Cardiac muscle cell (in vitro differentiated cells and primary cell): ENCODE results near the gene TMEM43. TPM values are rescaled to one million over a fixed set of nuclear protein-coding genes. Genes with fewer than 3 reads are reported as not detected.
"Not testable (repeated sequence)": the region's sequence is repeated elsewhere in the genome, so short reads cannot be mapped to it uniquely, and the experiment has no call there.

Experiments
- DNase-seq, 2 donors: peaks; one replicate each; pipeline versions ENCODE4 v3.0.0 to v3.0.0-alpha.2; 2010 to 2017; ENCODE audit warnings: low read depth in 1 of 2, low spot score in 1 of 2
- H3K27ac ChIP-seq: fragments of 200-600 bp; sonication (generic); 2 replicates; pipeline ENCODE4 v1.5.1; 2016
- H3K27me3 ChIP-seq: fragments of 200-600 bp; sonication (generic); 2 replicates; pipeline ENCODE4 v1.6.0; 2016; ENCODE audit warnings: control low read depth
- H3K36me3 ChIP-seq: fragments of 200-600 bp; sonication (generic); 2 replicates; pipeline ENCODE4 v1.5.1; 2016; ENCODE audit warnings: control low read depth
- H3K4me1 ChIP-seq: fragments of 200-600 bp; sonication (generic); 2 replicates; pipeline ENCODE4 v1.8.1; 2017; ENCODE audit warnings: low read depth, mild to moderate bottlenecking, mixed run types
- H3K4me3 ChIP-seq: fragments of 200-600 bp; sonication (generic); 2 replicates; pipeline ENCODE4 v1.5.1; 2016; ENCODE audit warnings: mild to moderate bottlenecking
- H3K9me3 ChIP-seq: fragments of 200-600 bp; sonication (generic); 2 replicates; pipeline ENCODE4 v1.5.1; 2017; ENCODE audit warnings: low read depth, mild to moderate bottlenecking, control low read depth
- CTCF ChIP-seq: IDR thresholded peaks from 2 replicates; pipeline ENCODE4 v1.5.1; 2012; ENCODE audit warnings: low read depth, mild to moderate bottlenecking, low read length
- polyA plus RNA-seq: library from polyadenylated mRNA; unstranded; fragments of >200 nt; fragmentation: Nextera tagmentation; extraction: Ambion mirVana; gene quantifications from 2 replicates; pipeline ENCODE4 v1.2.1, GENCODE V29; 2016
- total RNA-seq: library from RNA; depleted of rRNA; stranded (reverse); fragments of >200 nt; gene quantifications from 2 replicates; pipeline ENCODE4 v1.2.3, GENCODE V29; 2016

TMEM43 gene
- total and polyA plus RNA-seq, 2 experiments from 2014 or later, result 21.5 to 27.4 TPM

- no peaks in the 10 kb centered on the region for H3K27me3 ChIP-seq
- no peak for TF ChIP-seq CTCF
- no peak overlapping the region for H3K27ac ChIP-seq
- H3K4me3 ChIP-seq, result no peak overlapping the region
- H3K4me1 ChIP-seq, result no peaks in the 10 kb centered on the region
- no peaks in the 10 kb centered on the region for H3K9me3 ChIP-seq
- DNase-seq, result no peak
- H3K36me3 ChIP-seq, result peaks cover 7% of the 10 kb centered on the region
These were observed 7.1 kb upstream of the TMEM43 start for GRCh38 chr3:14117468-14118399.

DNA sequence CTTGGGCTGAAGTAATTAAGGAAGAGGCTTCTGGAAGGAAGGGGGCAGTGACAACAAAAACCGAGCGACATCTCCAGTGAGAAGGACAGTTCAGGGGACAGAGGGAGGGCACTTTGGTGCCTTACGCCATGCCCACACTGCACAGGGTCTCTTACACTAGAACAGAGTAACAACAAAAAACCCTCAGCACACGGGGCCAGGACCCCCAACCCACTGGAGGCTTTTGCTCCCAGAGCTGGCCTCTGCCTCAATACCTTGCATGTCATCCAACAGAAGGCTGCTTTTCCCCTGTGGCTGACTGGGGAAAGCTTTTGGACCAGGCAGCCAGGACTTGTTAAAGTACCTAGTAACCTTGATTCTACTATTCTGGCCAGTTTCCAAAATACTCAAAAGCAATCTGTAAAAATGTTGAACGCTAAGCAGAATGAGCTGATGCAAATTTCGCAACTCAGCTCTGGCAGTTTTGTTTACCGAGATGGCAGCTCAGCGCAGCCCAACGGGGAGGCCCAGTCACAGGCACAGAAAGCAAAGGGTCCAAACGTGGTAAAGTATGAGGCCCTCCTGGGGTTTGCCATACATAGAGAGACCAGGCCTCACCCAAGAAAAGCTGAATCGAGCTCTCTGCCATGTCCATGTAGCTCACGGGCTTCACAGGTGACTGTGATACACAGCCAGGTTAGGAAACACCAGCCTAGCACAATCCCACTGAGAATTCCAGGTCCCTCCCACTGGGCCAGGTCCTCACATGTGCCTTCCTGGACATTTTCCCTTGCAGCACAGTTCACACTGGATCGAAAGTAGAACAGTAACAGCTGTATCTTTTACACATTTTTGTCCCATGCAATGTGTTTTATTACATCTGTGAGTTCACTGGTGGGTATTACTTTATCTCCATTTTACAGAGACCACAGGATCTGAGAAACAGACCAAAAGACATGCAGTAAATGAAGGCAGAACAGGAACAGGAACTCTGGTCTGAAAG, 6.2 kb upstream of the TMEM43 start:
- no peaks in the 10 kb centered on the region for H3K9me3 ChIP-seq
- no peak overlapping the region for H3K27ac ChIP-seq

GRCh38 chr3:14119651-14120050, 5.2 kb upstream of the TMEM43 start:
- Histone ChIP-seq H3K36me3 (peaks cover 7% of the 10 kb centered on the region), H3K27ac (no peak overlapping the region), H3K4me1 (no peaks in the 10 kb centered on the region)

More for the DNA sequence above, 6.2 kb upstream of the TMEM43 start:
- no peaks in the 10 kb centered on the region for H3K27me3 ChIP-seq
- no peak for TF ChIP-seq CTCF
- H3K4me1 ChIP-seq, result no peaks in the 10 kb centered on the region
- H3K4me3 ChIP-seq, result no peak overlapping the region
- H3K36me3 ChIP-seq, result peaks cover 7% of the 10 kb centered on the region
- peak in 1 of 2 donors; percentile 85 for DNase-seq

DNA sequence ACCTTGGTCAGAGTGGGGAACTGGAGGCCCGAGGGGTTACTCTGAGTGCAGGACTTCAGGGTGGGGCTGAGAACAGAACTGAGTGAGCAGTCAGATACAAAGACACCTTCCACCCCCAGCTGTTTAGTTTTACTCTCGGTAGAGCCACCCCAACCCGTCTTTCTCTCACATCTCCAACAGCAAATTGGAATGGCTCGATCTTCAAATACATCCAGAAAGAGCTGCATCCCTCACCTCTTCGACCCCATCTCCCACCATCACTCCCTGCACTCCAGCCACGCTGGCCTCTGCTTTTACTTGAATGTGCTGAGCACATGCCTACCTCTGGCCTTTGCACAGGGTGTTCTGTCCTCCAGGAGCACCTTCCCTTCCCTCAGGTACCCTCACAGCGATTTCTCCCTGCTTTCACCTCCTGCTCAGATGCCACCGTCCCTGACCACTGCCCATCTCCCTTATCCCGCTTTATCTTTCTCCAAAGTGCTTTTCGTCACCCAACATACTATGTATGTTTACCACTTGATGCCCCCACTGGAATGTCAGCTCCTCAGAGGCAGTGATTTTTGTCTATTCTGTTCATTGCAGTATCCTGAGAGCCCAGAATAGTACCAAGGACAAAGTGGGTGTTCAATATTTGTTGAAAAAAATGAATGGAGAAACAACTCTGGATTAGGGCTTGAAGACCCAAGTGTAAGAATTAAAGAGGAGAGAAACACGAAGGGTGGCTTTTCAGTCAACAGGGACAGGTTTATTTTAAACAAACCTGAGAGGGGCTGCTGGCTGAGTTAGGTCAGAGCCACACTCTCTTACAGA, 4.5 kb upstream of the TMEM43 start:
- Histone ChIP-seq H3K9me3 (no peaks in the 10 kb centered on the region), H3K4me1 (no peaks in the 10 kb centered on the region), H3K27ac (no peak overlapping the region), H3K4me3 (no peak overlapping the region), H3K27me3 (no peaks in the 10 kb centered on the region), H3K36me3 (peaks cover 5% of the 10 kb centered on the region)
- no peak for DNase-seq
- TF ChIP-seq CTCF, result no peak

More at GRCh38 chr3:14119651-14120050, 5.2 kb upstream of the TMEM43 start:
- TF ChIP-seq CTCF, result no peak
- H3K4me3 ChIP-seq, result no peak overlapping the region
- no peaks in the 10 kb centered on the region for H3K9me3 ChIP-seq
- DNase-seq, result no peak
- no peaks in the 10 kb centered on the region for H3K27me3 ChIP-seq

GRCh38 chr3:14120921-14121448, 3.9 kb upstream of the TMEM43 start:
- H3K4me1 ChIP-seq, DNase-seq, H3K4me3 ChIP-seq, H3K27ac ChIP-seq, H3K27me3 ChIP-seq, H3K36me3 ChIP-seq, H3K9me3 ChIP-seq: not testable (repeated sequence)
